Prostate gland (tissue), 2 donors: Measurements from ENCODE around the gene NCKIPSD.

Source experiments
- POLR2AphosphoS5 ChIP-seq: sonication (generic); formaldehyde crosslinking; IDR thresholded peaks from one replicate; pipeline ENCODE4 v1.6.1; 2017; ENCODE audit warnings: antibody characterized with exemption
- TF ChIP-seq, protein P1 (sequence below), 4 experiments: fragments of 200-600 bp in 2 of 4; fragments of 450-650 bp in 2 of 4; sonication (generic) in 2 of 4; IDR thresholded peaks; 1 replicate in 3 of 4; 2 replicates in 1 of 4; pipeline ENCODE4 v1.5.1; 2016 to 2019; ENCODE audit warnings: antibody characterized with exemption in 4 of 4, mild to moderate bottlenecking in 2 of 4, moderate library complexity in 2 of 4

DNA sequence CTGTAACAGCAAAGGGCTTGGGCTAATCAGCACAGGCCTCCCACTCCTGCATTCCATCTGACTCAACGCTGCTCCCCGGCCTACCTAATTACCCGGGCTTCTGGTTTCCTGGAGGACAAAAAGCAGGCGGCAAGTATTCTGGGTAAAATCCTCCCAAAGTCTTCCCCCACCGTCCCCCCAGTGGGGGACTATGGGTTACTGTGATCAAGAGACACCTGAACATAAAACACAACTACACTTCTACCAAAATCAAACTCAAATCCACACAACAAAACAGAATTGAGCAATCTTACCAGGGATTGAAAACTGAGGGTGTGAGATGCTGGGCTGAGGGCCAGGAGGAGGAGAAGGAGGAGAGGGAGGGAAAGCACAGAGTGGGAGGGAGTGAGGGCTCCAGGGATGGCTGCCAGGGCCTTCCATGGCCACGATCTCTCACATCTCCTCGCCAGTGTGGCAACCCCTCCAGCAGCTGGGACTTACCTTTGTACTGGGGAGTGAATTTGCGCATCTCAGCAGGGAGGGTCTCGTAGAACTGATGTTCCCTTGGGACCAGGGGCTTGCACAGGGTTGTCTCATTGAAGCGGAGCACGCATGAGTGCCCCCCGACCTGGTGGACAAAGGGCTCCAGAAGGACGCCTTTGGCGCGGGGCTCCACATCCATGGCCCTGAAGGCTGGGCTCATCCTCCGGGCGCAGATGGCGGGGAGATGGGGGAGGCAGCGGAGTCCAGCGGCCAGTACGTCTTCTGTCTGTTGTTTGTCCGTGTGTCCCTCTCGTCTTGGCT is 9.1 kb upstream of the NCKIPSD start:
- TF ChIP-seq, protein P1, sequence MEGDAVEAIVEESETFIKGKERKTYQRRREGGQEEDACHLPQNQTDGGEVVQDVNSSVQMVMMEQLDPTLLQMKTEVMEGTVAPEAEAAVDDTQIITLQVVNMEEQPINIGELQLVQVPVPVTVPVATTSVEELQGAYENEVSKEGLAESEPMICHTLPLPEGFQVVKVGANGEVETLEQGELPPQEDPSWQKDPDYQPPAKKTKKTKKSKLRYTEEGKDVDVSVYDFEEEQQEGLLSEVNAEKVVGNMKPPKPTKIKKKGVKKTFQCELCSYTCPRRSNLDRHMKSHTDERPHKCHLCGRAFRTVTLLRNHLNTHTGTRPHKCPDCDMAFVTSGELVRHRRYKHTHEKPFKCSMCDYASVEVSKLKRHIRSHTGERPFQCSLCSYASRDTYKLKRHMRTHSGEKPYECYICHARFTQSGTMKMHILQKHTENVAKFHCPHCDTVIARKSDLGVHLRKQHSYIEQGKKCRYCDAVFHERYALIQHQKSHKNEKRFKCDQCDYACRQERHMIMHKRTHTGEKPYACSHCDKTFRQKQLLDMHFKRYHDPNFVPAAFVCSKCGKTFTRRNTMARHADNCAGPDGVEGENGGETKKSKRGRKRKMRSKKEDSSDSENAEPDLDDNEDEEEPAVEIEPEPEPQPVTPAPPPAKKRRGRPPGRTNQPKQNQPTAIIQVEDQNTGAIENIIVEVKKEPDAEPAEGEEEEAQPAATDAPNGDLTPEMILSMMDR (IDR thresholded peaks at IDR 0.05) = no peak
- peak; percentile 53 for TF ChIP-seq POLR2AphosphoS5
